Activated CD8-positive, alpha-beta memory T cell treated with anti-CD3 and anti-CD28 coated beads, Interleukin-2, amount 50 U/mL, for 24 hours (primary cell): Measurements from ENCODE around the gene ATP6V1F.

Experiments used
- DNase-seq: peaks from one replicate; pipeline ENCODE4 v3.0.0-alpha.2; 2020; ENCODE audit errors: extremely low read depth

ATP6V1F gene

DNA sequence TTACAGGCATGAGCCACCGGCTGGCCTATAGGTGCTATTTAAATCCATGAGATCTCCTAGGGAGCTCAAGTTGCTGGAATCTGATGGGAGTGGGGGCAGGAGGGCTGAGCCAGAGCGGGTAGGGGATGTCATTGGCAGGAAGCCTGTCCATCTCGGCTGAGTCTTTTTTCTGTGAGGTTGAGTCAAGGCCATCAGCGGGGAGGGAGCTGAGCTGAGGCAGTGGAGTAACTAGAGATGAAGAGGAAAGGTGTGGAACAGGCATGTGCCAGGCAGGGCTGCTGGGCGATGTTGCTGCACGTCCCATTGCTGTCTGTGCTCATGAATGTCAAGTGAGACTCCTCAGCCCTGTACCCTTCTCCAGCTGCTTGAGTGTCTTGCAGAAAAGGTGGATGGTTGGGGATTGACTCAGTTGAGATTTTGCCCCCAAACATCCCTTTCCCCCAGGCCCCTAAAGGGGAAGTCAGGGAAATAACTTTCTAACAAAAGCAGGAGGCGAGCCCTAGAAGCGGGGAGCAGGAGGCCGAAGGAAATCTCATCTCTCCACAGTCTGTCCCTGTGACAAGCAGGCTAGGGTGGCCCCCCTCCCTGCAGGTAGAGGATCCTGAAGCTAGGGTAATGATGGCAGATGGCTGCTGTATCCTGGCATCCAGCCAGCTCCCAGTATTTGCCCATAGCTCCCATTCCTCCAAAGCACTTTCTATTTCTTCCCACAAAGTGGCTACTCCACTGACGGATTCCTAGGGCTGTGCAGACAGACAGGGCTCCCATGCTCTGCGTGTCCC is 5.4 kb downstream of the ATP6V1F start:
- no peak for DNase-seq

- no peak for DNase-seq
Measured at GRCh38 chr7:128868624-128869137, 6.0 kb downstream of the ATP6V1F start.

- DNase-seq, result no peak
Measured at GRCh38 chr7:128869138-128869943, 6.7 kb downstream of the ATP6V1F start.

GRCh38 chr7:128869944-128870285 is 7.3 kb downstream of the ATP6V1F start:
- no peak for DNase-seq

DNA sequence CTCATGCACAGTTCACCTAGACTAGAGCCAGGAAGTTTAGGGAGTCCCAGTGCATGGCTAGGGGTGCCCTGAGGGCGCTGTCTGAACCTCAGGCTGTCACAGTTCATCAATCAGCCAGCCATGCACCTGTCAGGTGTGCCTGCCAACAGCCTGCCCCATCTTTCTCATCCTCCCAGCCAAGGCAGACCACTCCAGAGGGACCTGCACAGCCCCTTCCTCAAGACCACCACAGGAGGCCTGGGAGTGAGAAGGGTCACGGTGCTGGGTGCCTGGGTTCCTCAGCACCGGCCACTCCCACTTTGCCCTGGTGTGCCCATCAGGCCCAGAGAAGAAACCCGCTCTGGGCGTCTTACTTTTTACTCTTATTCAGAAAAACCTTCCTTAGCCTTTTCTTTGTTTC is 8.4 kb downstream of the ATP6V1F start:
- DNase-seq, result no peak

DNA sequence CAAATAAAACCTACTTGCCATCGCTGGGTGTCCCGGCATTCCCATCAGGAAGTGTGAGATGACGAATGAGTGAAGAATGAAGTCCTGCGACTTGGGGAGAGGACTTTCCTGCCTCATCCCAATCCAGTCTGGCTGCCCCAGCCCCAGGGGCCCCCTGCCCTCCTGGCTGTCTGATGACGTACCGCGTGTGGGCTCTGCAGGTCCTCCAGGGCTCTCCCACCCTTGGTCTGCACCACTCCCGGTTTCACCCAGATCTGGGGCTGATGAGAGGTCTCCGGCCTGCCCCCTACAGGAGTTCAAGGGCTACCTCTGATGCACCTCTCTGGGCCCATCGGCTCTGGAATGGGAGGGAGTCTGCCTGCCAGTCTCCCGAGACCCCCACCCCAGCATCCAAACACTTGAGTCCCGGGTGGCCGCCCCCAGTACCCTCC is 9.8 kb downstream of the ATP6V1F start:
- DNase-seq, result no peak

DNA sequence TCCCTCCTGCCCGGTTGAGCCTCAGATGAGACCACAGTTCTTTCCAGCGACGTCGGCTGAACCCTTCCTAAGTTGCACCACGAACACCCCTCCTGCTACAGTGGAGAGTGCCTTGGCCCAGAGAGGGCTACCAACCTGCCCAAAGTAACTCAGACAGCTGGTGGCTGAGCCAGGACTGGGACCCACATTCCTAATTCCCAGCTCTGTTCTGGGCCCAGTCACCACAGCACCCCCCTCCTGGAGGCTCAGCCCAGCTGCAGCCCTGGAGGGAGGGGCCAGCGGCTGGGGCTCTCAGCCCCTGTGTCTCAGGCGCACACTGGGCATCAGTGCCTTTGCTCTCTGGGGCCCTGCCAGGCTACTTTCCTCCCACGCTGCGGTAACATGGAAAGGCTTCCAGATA is 10.6 kb downstream of the ATP6V1F start:
- no peak for DNase-seq

- no peak for DNase-seq
Measured at GRCh38 chr7:128874140-128875031, 11.7 kb downstream of the ATP6V1F start.

- DNase-seq, result no peak
Measured at GRCh38 chr7:128875523-128875948, 12.9 kb downstream of the ATP6V1F start.

GRCh38 chr7:128876127-128876526 is 13.5 kb downstream of the ATP6V1F start:
- no peak for DNase-seq

DNA sequence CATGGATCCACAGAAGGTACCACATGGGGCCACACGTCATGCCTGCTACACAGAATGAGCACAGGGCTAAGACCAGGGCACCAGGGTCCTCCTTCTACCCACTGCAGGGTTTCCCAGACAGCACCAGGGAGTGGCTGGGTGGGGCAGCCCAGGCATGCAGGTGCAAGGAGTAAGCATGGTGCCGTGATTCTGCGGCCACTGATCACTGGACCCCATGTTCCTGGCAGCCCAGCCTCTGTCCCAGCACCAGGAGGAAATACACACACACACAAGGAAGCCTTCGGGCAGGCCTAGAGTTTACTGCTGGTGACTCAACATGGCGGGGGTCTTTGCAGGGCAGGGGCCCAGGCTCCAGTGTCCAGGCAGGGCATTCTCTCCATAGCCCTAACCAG is 13.9 kb downstream of the ATP6V1F start:
- no peak for DNase-seq

DNA sequence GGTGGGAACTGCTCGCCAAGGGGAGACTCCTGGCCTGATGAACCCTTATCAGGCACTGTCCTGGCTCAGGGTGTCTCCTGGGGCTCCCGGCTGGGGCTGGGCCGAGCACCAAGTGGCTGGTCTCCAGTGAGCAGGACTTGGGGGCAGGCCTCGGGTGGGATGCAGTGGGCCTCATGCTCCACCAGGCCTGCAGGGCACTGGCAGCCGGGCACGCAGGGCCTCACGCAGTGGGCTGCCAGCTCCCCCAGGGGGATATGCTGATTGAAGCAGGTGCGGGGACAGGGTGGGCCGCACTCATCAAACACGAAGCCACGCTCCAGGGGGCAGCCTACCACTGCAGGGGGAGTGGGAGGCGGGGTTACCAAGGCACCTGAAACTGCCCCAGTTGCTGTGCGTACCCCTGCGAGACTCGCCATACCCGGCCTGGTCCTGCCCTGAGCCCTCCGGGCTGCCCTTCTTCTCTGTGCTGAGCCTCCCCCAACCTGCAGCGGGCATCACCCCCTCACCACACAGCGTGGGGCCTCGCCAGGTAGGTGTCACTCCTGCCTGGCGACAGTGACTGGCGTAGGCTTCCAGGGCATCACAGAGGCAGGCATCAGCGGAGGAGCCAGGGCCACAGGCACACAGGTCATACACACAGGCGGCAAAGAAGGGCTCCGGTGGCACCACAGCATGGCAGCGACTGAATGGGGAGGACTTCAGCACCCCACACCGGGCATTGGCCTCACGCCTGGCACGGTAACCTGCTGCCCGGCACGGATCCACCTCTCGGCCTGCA is 14.5 kb downstream of the ATP6V1F start:
- DNase-seq, result no peak

- DNase-seq, result no peak
Measured at GRCh38 chr7:128877756-128878120, 15.1 kb downstream of the ATP6V1F start.

- DNase-seq, result no peak
Measured at GRCh38 chr7:128878226-128879105, 15.8 kb downstream of the ATP6V1F start.

DNA sequence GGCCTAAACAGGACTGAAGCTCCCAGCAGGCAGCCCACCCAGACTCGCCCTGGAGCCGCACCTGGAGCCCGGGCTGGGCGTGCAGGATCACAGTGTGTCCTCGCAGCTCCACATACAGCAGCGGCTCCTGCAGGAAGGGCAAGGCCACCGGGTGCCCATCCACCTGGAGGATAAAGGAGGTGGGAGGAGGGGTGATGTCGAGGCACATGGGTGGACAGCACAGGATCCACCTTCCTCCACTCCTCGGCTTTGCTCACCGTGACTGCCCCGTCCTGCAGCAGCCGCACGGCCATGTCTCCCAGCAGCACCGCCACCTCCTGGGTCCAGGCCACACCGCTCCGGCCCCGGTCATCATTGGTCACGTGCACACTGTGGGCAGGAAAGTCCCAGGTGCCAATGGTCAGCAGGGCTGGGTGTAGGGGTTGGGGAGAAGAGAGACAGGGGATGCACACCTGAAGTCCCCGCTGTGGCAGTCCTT is 16.8 kb downstream of the ATP6V1F start:
- no peak for DNase-seq

GRCh38 chr7:128879939-128880746 is 17.5 kb downstream of the ATP6V1F start:
- DNase-seq, result no peak

GRCh38 chr7:128880791-128881457 is 18.3 kb downstream of the ATP6V1F start:
- no peak for DNase-seq

- DNase-seq, result no peak
Measured at GRCh38 chr7:128881458-128882125, 18.9 kb downstream of the ATP6V1F start.
